HG03354 (cell line): ENCODE results near the gene GPC6.

ENCODE experiments used
- ATAC-seq: cut with Tn5 transposase; IDR thresholded peaks from one replicate; pipeline ENCODE4 v1.9.1; 2021; ENCODE audit warnings: mild to moderate bottlenecking; ENCODE audit not compliant: unreplicated experiment, poor library complexity, severe bottlenecking

Gene GPC6

DNA sequence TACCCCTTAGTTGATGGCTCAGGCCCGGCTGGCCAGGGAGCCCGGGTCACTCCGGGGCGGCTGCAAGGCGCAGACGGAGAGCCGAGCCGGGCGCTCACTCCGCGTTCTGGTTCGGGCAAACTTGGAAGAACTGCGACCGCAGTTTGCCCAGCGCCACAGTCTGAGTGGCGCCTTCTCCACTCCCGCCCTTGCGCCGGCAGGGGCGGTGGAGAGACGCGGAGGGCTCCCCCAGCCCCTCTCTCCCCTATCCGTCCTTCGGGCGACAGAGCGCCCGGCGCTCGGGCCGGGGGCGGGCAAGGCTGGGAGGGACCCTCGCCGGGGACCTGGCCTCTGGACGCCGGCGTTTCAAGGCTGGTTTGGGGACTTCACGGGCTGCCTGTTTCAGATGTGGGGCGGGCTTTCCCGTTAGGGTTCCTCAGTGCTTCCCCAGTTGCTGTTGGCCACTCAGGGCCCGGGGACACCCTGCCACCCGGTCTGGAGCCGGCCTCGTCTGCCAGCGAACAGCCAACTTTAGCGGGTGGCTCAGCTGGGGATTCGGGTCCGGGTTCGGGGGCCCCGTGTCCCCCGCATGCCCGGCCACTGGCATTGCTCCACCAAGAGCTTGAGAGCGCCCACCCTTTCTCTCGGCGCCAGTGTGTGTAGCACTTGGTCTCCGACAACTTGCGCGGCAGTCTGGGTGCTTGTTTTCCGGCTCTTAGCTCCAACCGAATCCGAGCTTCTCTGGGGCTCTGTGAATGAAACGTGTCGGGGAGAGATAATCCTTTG lies 1.5 kb downstream of the GPC6 start:
- no peak for ATAC-seq

DNA sequence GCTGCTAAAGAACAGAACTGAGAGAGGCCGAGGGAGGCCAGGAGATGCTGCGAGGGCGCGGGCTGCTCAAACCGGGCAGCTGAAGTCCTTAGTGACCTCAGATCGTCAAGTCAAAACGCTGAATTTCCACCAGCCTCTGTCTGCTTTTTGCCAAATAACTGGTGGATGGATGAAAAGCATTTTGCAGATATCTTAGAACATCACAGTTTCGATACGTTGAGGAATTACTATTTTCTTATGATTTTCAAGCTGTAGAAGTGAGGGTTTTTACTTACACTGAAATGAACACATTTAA lies 2.0 kb downstream of the GPC6 start:
- no peak for ATAC-seq

DNA sequence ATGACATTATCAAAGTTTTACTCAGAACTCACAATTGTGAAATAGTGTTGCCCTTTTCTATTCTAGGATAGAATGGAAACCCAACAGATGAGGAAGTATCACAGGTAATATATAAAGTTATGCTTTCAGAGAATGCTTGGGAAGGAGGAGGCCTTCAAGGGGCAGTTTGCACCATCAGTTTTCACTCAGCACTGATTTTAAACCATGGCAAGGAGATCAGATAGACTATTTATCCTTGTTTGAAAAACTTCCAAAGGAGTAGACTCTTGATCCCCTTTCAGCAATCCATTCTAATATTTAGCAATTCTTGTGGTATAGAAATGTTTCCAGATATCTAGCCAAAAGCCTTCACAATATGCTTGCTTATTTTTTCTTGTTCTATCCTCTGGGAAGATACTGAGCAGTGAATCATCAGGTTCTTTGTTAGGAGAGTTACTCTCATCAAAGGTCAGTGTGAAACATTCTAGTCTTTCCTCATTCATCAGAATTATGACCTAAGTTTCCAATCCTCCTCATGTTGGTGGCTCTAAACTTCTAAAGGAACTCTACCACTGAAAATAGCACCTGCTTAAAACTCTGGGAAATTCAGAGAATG lies 3.8 kb downstream of the GPC6 start:
- no peak for ATAC-seq

DNA sequence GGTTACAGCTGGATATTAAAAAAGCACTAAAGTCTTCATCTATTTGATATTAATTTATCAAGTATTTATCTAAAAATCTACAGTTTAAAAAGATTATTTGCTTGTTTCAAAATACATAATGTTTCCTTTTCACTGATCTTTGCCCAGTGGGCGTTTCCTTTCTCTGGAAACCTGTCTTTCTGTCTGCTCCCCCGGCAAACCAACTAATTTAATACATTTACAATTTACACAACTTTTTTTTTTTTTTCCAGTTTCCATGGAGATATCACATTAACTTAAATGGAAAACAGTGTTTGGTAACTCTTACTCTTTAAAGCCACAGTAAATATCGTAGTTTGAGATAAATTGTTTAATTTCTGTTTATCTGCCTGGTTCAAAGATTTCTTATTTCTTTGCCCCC lies 5.3 kb downstream of the GPC6 start:
- no peak for ATAC-seq

DNA sequence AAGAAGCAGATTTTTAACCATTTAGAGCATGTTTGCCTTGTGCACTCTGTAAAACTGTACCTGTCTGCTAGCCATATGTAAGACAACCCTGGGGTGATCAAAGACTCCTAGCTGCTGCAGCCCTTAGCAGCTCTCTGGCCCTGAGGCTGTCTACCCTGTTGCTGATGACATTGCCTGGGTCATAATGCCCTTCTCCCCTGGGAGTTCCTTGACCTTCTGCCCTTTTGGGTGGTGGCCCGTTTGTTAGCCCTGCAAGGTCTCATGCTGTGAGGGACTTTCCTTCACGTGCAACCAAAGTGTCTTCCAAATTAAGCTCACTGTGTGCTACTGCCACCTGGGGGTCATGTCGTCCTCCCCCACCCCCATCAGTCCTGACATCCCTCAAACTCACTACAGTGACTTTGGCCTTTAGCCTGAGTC lies 7.4 kb downstream of the GPC6 start:
- peak; percentile 42 for ATAC-seq

DNA sequence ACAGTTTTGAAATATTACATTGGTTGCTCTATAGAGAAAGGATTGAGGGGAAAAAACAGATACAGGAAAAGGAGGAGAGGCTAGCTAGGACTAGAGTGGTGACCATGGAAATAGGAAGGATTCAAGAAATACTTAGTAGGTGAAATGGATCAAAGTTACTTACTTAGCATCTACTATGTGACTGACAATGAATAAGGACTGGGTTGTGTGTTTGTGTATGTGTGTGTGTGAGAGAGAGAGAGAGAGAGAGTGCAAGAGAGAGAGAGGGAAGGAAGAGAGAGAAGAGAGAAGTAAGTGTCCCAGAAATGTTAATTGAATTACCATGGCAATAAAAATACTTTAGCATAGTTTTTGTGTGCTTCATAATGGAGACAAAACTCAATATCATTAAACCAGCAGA lies 7.9 kb downstream of the GPC6 start:
- ATAC-seq = no peak

DNA sequence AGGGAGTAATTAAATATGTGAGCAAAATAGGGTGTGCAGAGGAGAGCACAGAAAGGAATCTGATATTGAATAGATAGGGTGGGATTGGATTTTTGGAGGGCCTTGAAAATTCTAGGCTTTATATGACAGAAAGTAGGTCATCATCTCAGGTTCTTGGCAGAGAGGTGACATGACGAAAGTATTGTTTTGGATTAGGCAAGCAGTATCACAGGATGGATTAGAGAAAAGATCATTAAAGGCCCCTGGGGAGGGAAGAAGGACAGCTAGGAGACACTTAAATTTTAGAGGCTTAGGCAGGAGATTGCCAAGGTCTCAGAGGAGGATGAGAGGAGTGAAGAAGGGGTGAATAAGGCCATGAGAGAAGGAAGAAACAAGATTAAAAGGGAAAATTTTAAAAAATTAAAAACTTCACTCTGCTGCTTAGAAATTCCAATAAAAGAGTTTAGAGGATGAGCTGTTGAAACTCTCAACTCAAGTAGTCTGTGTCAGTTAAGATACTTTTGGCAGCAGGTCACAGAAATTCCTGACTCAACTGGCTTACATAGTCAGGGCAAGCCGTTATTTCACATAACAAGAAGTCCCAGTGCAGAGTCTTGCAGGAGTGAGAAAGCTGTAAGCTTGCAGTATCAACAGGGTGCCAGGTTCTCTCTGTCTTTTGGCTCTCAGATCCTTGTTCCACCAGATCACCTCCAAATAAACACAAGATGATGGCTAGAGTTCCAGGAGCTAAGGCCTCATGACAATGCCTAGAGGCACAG lies 8.8 kb downstream of the GPC6 start:
- ATAC-seq = no peak

DNA sequence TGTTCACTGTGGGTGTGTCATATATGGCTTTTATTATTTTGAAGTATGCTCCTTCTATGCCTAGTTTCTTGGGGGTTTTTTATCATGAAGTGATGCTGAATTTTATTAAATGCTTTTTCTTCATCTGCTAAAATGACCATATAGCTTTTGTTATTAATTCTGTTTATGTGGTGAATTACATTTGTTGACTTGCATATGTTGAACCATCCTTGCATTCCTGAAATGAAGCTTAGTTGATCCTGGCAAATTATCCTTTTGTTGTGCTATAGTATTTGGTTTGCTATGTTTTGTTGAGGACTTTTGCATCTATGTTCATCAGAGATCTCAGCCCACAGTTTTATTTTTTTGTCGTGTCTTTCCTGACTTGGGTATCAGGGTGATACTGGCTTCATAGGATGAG lies 12.1 kb downstream of the GPC6 start:
- ATAC-seq = no peak

DNA sequence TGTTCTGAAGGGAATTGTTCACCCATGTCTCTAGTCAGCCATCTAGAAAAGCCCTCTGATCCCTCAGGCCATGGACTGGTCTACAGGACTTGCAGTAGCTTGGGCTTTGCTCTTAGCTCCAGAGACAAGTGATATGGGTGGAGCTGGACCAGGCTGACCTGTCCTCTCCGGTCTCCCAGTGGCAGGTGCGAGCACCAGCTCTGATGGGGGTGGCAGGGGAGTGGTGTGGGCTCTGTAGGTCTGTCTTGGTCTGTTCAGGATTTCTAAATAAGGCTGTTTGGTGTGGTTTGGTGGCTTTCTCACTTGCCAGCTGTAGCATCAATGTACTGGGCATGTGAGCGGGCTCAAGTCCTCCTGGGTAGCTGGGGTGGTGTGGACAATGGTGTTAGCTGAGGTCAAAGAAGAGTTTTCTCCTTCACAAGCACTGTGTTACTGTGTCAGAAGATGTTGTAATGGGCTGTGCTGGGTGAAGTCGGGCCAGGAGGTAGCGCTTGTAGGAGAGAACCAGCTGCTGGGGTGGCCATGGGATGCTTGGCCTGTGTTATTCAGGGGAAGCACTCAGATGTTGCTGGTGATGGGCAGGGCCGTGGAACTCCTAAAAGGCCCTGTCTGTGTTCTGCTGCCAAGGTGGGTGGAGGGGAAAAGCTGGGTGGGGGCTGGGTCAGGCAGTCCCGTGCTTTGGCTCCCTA lies 16.9 kb downstream of the GPC6 start:
- ATAC-seq = no peak

DNA sequence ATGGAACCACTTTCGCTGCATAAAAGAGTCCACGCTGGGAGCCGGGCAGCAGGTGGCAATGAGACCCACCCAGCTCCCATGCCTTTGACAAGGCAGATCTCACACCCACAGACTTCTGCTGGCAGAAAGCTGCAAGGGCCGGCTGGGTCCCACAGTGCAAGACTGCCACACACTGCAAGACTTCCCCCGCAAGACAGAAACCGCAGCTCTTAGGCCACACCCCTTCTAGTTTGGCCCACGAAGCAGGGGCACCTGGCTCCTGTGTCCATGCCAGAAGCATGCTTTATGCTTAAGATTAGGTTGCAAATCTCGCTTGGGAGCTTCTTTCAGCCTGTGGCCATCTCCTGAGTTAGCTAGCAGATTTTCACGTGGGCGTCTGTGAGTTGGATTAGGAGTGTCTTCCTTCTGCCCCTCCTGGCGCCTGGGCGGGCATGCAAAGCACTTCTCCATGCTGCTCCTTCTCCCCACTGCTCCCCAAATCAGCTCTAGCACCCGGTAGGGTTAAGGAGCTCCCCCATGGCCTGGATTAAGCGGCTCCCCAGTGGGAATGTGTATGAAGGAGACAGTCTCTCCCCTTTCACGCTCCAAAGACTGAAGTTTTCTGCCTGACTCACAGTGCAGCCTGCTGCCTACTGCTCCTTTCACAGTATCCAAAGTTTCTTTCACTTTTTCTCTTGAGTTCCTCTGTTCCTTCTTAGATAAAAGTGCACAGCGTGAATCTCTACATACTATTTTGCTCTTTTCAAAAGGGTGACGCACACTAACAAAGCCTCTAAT lies 17.7 kb downstream of the GPC6 start:
- no peak for ATAC-seq

DNA sequence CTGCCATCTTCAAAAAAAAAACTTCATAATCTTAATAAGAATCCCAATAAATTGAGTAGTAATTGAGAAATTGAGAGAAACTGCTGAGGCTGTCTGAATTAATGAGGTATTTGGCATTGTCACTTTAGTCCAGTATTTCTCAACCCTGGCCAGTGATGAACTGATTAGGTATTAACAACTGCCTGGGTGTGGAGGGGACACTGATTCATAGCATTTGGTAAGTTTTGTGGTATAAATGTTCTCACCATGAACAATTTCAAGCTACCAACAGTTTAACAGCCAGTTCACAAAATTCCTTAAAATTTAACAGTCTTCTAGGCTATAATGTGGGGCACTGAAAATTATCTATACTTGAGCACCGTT lies 18.3 kb downstream of the GPC6 start:
- ATAC-seq = no peak

DNA sequence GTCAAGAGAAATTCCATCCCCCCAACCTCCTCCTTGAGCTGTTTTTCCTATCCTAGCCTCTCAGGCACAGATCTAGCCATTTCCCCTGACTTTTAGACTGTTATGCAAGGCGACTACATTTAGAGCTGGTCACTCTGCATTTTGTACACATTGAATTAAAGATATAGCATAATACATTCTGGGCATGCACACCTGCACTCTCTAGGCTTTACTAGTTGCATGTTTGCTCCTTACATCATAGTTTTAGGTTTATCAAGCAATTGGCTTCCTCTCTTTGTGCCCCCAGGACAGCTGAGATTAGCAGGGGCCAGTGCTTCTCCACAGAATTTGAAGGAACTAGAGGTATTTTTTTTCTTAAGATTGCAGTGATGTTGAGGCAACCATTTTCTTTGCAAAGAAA lies 19.5 kb downstream of the GPC6 start:
- no peak for ATAC-seq

DNA sequence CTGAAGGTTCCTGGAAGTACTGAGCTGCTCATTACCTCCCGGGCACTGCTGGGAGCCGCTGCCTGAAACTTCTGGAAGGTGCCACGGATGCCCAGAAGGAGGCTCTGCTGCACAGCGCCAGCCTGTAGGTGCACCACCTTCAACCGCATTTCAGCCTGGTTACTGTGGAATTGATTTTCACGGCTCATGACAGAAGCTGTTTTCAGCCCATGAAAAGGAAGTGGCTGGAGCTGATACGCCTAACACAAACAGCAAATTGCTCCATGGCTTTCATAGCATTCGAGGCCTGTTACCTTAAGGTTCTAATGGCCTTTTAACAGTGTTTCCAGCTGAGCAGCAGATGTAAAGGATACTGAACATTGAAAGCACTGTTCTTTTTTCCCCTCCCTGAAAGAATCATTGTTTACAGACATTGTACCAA lies 22.0 kb downstream of the GPC6 start:
- no peak for ATAC-seq

DNA sequence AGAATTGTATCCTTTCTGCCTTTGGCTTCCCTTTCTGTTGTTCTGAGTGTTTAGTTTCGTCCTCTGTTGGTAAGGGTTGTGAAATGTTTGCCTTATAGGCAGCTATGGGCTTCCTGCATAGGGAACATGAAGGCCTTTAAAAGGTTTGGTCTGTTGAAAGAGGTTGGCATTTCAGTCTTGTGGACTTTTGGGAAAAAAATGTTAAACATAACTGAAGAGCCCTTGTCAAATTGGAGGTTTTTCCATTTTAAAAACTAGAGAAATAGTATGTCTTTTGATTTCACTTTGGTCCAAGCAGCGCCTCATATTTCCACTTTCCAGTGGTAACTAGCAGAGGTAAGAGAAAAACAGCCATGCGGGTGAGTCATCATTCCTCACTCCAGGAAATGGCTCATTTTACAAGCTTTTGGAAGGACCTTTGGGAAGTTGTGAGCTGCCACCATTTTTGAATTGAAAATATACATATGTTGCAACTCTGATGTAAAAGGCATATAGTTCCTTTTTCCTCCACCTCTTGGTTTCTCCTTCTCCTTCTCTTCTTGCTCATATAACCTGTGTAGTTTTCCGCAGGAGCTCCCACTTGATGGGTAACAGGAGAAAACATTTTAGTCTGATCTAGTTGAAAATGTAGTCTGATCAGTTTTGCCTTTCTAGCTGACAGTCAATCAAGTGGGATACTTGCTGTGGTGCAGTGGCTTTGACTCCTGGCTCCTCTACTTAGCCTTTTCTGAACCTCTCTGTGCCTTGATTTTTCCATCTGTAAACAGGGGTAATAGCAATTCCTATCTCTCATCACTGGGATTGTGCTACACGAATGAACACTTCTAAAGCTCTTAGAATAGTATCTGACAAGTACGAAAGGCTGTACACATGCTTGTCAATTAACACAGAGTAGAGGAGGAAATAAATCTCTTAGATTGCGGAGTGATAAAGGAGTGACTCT lies 23.0 kb downstream of the GPC6 start:
- no peak for ATAC-seq

DNA sequence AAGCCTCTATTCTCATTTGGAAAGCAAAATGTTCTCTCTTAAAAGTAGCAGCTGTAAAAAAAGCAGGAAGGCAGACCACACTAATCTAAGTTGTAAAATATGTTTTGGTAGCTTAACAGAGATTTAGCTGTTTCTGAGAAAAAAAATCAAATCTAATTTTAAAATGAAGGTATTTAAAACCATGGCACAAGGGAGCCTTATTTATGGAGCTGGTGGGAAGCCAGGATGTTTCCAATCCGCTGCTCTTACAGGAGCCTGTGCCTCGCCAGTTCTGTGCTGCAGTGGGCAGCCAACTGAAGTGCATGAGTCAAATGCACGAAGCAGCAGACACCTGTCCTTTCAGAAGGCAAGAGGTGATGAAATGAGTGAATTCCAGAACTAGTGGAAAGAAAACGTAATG lies 28.2 kb downstream of the GPC6 start:
- ATAC-seq = no peak

DNA sequence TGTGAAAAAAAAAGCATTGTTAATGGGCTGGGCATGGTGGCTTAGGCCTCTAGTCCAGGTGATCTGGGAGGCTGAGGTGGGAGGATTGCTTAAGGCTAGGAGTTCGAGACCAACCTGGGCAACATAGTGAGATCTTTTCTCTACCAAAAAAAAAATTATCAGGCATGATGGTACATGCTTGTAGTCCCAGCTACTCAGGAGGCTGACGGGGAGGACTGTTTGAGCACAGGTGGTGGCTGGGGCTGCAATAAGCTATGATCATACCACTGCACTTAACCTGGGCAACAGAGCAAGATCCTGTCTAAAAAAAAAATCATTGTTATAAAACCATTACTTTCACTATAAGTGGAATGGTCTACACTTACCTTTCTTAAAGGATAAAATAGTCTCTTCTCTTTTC lies 30.4 kb downstream of the GPC6 start:
- ATAC-seq = no peak

DNA sequence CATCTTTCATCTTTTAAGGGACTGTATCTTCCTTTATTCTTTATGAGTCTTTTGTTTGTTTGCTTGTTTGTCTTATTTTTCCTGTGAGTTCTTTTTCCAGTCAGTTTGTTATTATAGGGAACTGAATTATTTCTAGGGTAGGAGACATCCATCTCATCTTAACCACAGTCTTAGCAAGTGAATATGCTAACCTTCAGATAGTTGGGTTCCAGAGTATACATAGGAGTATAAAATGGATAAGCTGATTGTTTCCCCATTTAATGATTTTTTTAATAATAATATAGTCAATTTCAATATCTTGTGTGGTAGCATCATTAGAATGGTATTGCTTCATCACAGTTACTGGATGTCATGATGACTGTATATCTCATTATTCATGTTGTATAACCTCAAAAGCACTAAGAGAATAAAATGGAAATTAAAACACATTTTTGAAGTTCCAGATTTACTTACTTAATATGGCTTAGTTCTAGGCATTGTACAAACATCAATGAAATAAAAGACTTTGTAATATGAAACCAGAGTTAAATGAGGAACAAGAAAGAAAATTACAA lies 33.0 kb downstream of the GPC6 start:
- ATAC-seq = no peak

DNA sequence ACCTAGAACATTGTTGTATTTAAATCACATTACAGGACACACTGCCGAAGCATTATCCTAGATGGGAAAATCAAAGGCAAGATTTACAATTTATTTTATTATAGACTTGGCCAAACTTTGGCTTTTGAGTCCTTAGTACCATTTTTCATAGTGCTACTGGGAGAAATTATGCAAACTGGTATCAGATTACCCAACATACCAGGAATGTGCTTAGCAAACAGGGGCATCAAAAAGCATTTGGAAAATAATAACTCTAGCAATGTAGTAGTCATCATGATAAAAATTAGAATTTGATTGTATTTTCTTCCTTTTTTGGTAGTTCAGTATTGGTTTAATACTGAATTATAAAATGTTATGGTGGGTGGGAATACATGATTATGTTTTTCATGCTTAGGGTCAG lies 34.0 kb downstream of the GPC6 start:
- ATAC-seq = no peak
